Kidney (tissue), 14 donors: ENCODE measurements around the gene ZC3HAV1. TPM values are rescaled to one million over a fixed set of nuclear protein-coding genes. Genes with fewer than 3 reads are reported as not detected.

Source experiments
- DNase-seq, 5 donors: peaks; one replicate each; pipeline ENCODE4 v3.0.0-alpha.2; 2013 to 2020
- FAIRE-seq: peaks from 2 replicates; lab custom pipeline; 2012; peaks lifted over from hg19 to GRCh38; lab: Jason Lieb, UNC
- H3K27ac ChIP-seq, 2 donors: one replicate each; pipeline ENCODE4 v1.7.0; 2013; ENCODE audit warnings: low read depth in 2 of 2, low read length in 2 of 2, inconsistent platforms in 1 of 2
- H3K27me3 ChIP-seq: one replicate; pipeline ENCODE4 v1.7.1; 2013; ENCODE audit warnings: low read length, inconsistent platforms; ENCODE audit not compliant: control insufficient read depth, insufficient read depth
- H3K36me3 ChIP-seq, 3 donors: one replicate each; pipeline versions ENCODE4 v1.7.0 to v1.7.1; 2013; ENCODE audit warnings: low read length in 3 of 3, control low read depth in 1 of 3, inconsistent platforms in 1 of 3; ENCODE audit not compliant: insufficient read depth in 3 of 3, control insufficient read depth in 2 of 3
- H3K4me1 ChIP-seq, 3 donors: one replicate each; pipeline versions ENCODE4 v1.7.0 to v1.7.1; 2013; ENCODE audit warnings: low read length in 3 of 3, inconsistent platforms in 1 of 3, low read depth in 1 of 3; ENCODE audit not compliant: control insufficient read depth in 2 of 3, insufficient read depth in 2 of 3
- H3K4me3 ChIP-seq, 3 donors: one replicate each; pipeline versions ENCODE4 v1.7.0 to v1.8.1; 2013; ENCODE audit warnings: low read length in 3 of 3, control low read depth in 1 of 3, inconsistent platforms in 1 of 3
- H3K9ac ChIP-seq, 3 donors: one replicate each; pipeline versions ENCODE4 v1.7.0 to v1.7.1; 2013; ENCODE audit warnings: low read length in 3 of 3, control low read depth in 1 of 3, inconsistent platforms in 1 of 3
- H3K9me3 ChIP-seq, 3 donors: one replicate each; pipeline versions ENCODE4 v1.7.0 to v1.7.1; 2013; ENCODE audit warnings: low read length in 3 of 3, control low read depth in 1 of 3, inconsistent platforms in 1 of 3; ENCODE audit not compliant: control insufficient read depth in 2 of 3, insufficient read depth in 1 of 3
- CTCF ChIP-seq: IDR thresholded peaks from 3 replicates; pipeline ENCODE4 v1.5.1; 2012; ENCODE audit warnings: mild to moderate bottlenecking, moderate library complexity, borderline replicate concordance; ENCODE audit not compliant: insufficient read depth; ENCODE audit errors: extremely low read depth
- intact Hi-C: fragments of 100-400 bp; cut with DNase I; formaldehyde crosslinking; loops from one replicate; pipeline ENCODE4 v1.11.1; 2022
- polyA plus RNA-seq: library from polyadenylated mRNA; stranded (reverse); fragments of 350-450 nt; fragmentation: Illumina TruSeq; extraction: RNeasy Lipid Tissue Mini Kit (QIAGEN cat#74804); gene quantifications from one replicate; pipeline ENCODE4 v1.2.3, GENCODE V29; 2014; ENCODE audit warnings: low read depth, low replicate concordance; ENCODE audit not compliant: insufficient read depth
- total RNA-seq: library from RNA; stranded (reverse); fragmentation: NEBNext Ultra II Directional; extraction: Animal tissue kit (Norgen Biotek cat#: 25700); gene quantifications from one replicate; pipeline ENCODE4 v1.2.1, GENCODE V29; 2021
- donor health status: control.
- donor health status: control.
- donor health status: control.
- donor health status: control.
- donor health status: control.
- donor health status: DM: yes; HTN: yes; CAD: no.
- donor health status: Normal renal cell carcinoma (clear cell type).

Gene ZC3HAV1
- total and polyA plus RNA-seq, 2 donors from 2014 or later = 11.1 to 40.2 TPM

GRCh38 chr7:139043823-139044812, 65.4 kb downstream of the ZC3HAV1 start:
- peak in 1 of 5 donors; percentile 73 for DNase-seq
- H3K27ac ChIP-seq = peak overlapping the region in 1 of 2 donors; percentile 29

GRCh38 chr7:139041378-139042085, 68.0 kb downstream of the ZC3HAV1 start:
- Histone ChIP-seq H3K27ac (no peak overlapping the region), H3K9me3 (no peaks in the 10 kb centered on the region), H3K9ac (no peak overlapping the region), H3K36me3 (peaks cover 0 to 5% (median 0%) of the 10 kb centered on the region in 3 donors), H3K4me3 (no peak overlapping the region), H3K4me1 (no peaks in the 10 kb centered on the region), H3K27me3 (no peaks in the 10 kb centered on the region)
- DNase-seq (no peak), FAIRE-seq (no peak)
- intact Hi-C loops = no loop called here
- TF ChIP-seq CTCF = no peak

More at GRCh38 chr7:139043823-139044812, 65.4 kb downstream of the ZC3HAV1 start:
- no peak for FAIRE-seq
- Histone ChIP-seq H3K9ac (no peak overlapping the region), H3K36me3 (peaks cover 3 to 8% (median 4%) of the 10 kb centered on the region in 3 donors), H3K27me3 (no peaks in the 10 kb centered on the region), H3K9me3 (no peaks in the 10 kb centered on the region), H3K4me3 (no peak overlapping the region), H3K4me1 (no peaks in the 10 kb centered on the region)
- intact Hi-C loops = no loop called here
- no peak for TF ChIP-seq CTCF

- intact Hi-C loops = no loop called here
- Histone ChIP-seq H3K9me3 (no peaks in the 10 kb centered on the region), H3K27me3 (no peaks in the 10 kb centered on the region), H3K27ac (no peak overlapping the region), H3K9ac (no peak overlapping the region), H3K4me1 (peaks cover 0 to 9% (median 9%) of the 10 kb centered on the region in 3 donors), H3K4me3 (no peak overlapping the region), H3K36me3 (no peaks in the 10 kb centered on the region)
- no peak for TF ChIP-seq CTCF
- DNase-seq (no peak), FAIRE-seq (no peak)
Observed at GRCh38 chr7:139038691-139039090, 70.8 kb downstream of the ZC3HAV1 start.
